WTC11 (cell line): ENCODE data around the gene VWA8. TPM values are rescaled to one million over a fixed set of nuclear protein-coding genes. Genes with fewer than 3 reads are reported as not detected.
"Not testable (repeated sequence)": the region's sequence is repeated elsewhere in the genome, so short reads cannot be mapped to it uniquely, and the experiment has no call there.

Experiments used
- ATAC-seq: fragments of 200-7000 bp; cut with Tn5 transposase; 2 replicates; pipeline ENCODE4 v1.10.0; 2021; ENCODE audit warnings: mild to moderate bottlenecking, moderate library complexity
- CTCF ChIA-PET: fragments of 300-600 bp; sonication (Branson Sonifier 250); formaldehyde crosslinking; loops from one replicate; lab custom pipeline; 2021; ENCODE audit warnings: antibody characterized with exemption; lab: Charles Lee
- POLR2A ChIA-PET: fragments of 350-600 bp; sonication (Branson Sonifier 250); formaldehyde crosslinking; loops from one replicate; lab custom pipeline; 2021; ENCODE audit warnings: antibody characterized with exemption; lab: Charles Lee
- DNase-seq: peaks from one replicate; pipeline ENCODE4 v3.0.0; 2021; ENCODE audit warnings: low spot score
- H3K27ac Mint-ChIP-seq: 2 replicates; pipeline ENCODE4 v1.8.0; 2021; ENCODE audit warnings: mixed read lengths
- H3K27me3 Mint-ChIP-seq: 2 replicates; pipeline ENCODE4 v1.8.0; 2021; ENCODE audit warnings: low read depth, mild to moderate bottlenecking, moderate library complexity, mixed read lengths
- H3K36me3 Mint-ChIP-seq: 2 replicates; pipeline ENCODE4 v1.8.0; 2021; ENCODE audit warnings: mixed read lengths
- H3K4me1 Mint-ChIP-seq: 2 replicates; pipeline ENCODE4 v1.8.0; 2022; ENCODE audit warnings: mixed read lengths
- H3K4me3 Mint-ChIP-seq: 2 replicates; pipeline ENCODE4 v1.8.0; 2021; ENCODE audit warnings: mild to moderate bottlenecking, moderate library complexity, mixed read lengths
- H3K9me3 Mint-ChIP-seq: 2 replicates; pipeline ENCODE4 v1.8.0; 2021; ENCODE audit warnings: mixed read lengths
- AR ChIP-seq: fragments of 250-450 bp; sonication (Bioruptor Pico); IDR thresholded peaks from 2 replicates; pipeline ENCODE4 v1.9.0; 2021; ENCODE audit warnings: mild to moderate bottlenecking
- ATF1 ChIP-seq: sonication (generic); formaldehyde crosslinking; IDR thresholded peaks from 2 replicates; pipeline ENCODE4 v1.8.1; 2023; ENCODE audit warnings: mild to moderate bottlenecking, moderate library complexity, missing genetic modification reagents
- ETV6 ChIP-seq: sonication (generic); formaldehyde crosslinking; IDR thresholded peaks from 2 replicates; pipeline ENCODE4 v1.8.1; 2022; ENCODE audit warnings: mild to moderate bottlenecking, missing genetic modification reagents
- FOXK1 ChIP-seq: sonication (generic); formaldehyde crosslinking; IDR thresholded peaks from 2 replicates; pipeline ENCODE4 v1.8.0; 2022; ENCODE audit warnings: mild to moderate bottlenecking, moderate library complexity, missing genetic modification reagents
- IRF2 ChIP-seq: sonication (generic); formaldehyde crosslinking; IDR thresholded peaks from 2 replicates; pipeline ENCODE4 v1.8.0; 2022; ENCODE audit warnings: low read depth, missing genetic modification reagents, borderline replicate concordance
- NR1H2 ChIP-seq: sonication (generic); formaldehyde crosslinking; IDR thresholded peaks from 2 replicates; pipeline ENCODE4 v1.9.0; 2021; ENCODE audit warnings: mild to moderate bottlenecking, moderate library complexity, missing genetic modification reagents
- OVOL2 ChIP-seq: fragments of 250-450 bp; sonication (Bioruptor Pico); IDR thresholded peaks from 2 replicates; pipeline ENCODE4 v1.9.0; 2021; ENCODE audit warnings: mild to moderate bottlenecking, borderline replicate concordance
- ZNF219 ChIP-seq: sonication (generic); formaldehyde crosslinking; IDR thresholded peaks from 2 replicates; pipeline ENCODE4 v1.8.0; 2023; ENCODE audit warnings: missing genetic modification reagents, mild to moderate bottlenecking, borderline replicate concordance
- ZNF317 ChIP-seq: sonication (generic); formaldehyde crosslinking; IDR thresholded peaks from 2 replicates; pipeline ENCODE4 v1.8.1; 2023; ENCODE audit warnings: low read depth, mild to moderate bottlenecking, moderate library complexity, missing genetic modification reagents, borderline replicate concordance
- ZNF416 ChIP-seq: fragments of 250-450 bp; sonication (Bioruptor Pico); IDR thresholded peaks from 2 replicates; pipeline ENCODE4 v1.9.0; 2021; ENCODE audit warnings: mild to moderate bottlenecking, inconsistent platforms
- total RNA-seq: library from RNA; stranded (reverse); gene quantifications from 3 replicates; pipeline ENCODE4 v1.2.3, GENCODE V29; 2021
- TF ChIP-seq, protein P1 (sequence below): sonication (generic); formaldehyde crosslinking; IDR thresholded peaks from 2 replicates; pipeline ENCODE4 v1.8.0; 2022; ENCODE audit warnings: missing genetic modification reagents
- TF ChIP-seq, protein P2 (sequence below): fragments of 250-450 bp; sonication (Bioruptor Pico); IDR thresholded peaks from 2 replicates; pipeline ENCODE4 v1.8.0; 2021; ENCODE audit warnings: mild to moderate bottlenecking
- TF ChIP-seq, protein P3 (sequence below): sonication (generic); formaldehyde crosslinking; conservative IDR thresholded peaks from 2 replicates; pipeline ENCODE4 v1.8.1; 2023; ENCODE audit warnings: mild to moderate bottlenecking, low read depth, missing genetic modification reagents, moderate library complexity
- TF ChIP-seq, protein P4 (sequence below): sonication (generic); formaldehyde crosslinking; IDR thresholded peaks from 2 replicates; pipeline ENCODE4 v1.8.0; 2022; ENCODE audit warnings: mild to moderate bottlenecking, missing genetic modification reagents

Gene VWA8
- total RNA-seq, 1 experiment from 2014 or later: 19.9 TPM

DNA sequence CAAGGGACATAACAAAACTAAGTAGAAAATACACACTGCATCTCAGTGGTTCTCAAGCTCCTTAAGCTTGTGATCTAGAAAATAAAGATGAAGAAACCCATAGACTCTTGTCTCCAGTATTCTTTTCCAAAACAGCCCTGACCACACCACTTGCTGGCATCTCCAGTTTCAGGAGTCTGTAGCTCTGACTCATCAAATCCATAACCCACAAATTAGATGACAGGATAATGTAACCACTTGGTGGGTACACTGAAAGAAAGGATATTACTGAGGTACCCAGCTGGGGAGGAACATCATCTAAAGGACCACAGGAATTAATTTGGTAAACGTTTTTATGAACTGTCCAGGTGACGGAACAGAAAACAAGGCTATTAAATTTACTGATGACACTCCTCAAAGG lies 214.7 kb downstream of the VWA8 start:
- H3K27ac Mint-ChIP-seq: no peak overlapping the region
- H3K27me3 Mint-ChIP-seq: no peaks in the 10 kb centered on the region
- H3K4me3 Mint-ChIP-seq: no peak overlapping the region
- peaks cover 9% of the 10 kb centered on the region; the same call in 1 of the 2 replicates for H3K9me3 Mint-ChIP-seq
- CTCF ChIA-PET: no interaction called here
- no peaks in the 10 kb centered on the region for H3K4me1 Mint-ChIP-seq
- DNase-seq (no peak), ATAC-seq (no peak)
- POLR2A ChIA-PET: no interaction called here
- H3K36me3 Mint-ChIP-seq: peaks cover 43% of the 10 kb centered on the region
- TF ChIP-seq ATF1 (CRISPR knock-in tag) (no peak), FOXK1 (CRISPR knock-in tag) (no peak), ZNF317 (CRISPR knock-in tag) (no peak), NR1H2 (CRISPR knock-in tag) (no peak), OVOL2 (CRISPR knock-in tag) (no peak), IRF2 (CRISPR knock-in tag) (no peak), ETV6 (CRISPR knock-in tag) (no peak), AR (CRISPR knock-in tag) (no peak), ZNF416 (CRISPR knock-in tag) (no peak), ZNF219 (no peak)
- TF ChIP-seq, protein P1, sequence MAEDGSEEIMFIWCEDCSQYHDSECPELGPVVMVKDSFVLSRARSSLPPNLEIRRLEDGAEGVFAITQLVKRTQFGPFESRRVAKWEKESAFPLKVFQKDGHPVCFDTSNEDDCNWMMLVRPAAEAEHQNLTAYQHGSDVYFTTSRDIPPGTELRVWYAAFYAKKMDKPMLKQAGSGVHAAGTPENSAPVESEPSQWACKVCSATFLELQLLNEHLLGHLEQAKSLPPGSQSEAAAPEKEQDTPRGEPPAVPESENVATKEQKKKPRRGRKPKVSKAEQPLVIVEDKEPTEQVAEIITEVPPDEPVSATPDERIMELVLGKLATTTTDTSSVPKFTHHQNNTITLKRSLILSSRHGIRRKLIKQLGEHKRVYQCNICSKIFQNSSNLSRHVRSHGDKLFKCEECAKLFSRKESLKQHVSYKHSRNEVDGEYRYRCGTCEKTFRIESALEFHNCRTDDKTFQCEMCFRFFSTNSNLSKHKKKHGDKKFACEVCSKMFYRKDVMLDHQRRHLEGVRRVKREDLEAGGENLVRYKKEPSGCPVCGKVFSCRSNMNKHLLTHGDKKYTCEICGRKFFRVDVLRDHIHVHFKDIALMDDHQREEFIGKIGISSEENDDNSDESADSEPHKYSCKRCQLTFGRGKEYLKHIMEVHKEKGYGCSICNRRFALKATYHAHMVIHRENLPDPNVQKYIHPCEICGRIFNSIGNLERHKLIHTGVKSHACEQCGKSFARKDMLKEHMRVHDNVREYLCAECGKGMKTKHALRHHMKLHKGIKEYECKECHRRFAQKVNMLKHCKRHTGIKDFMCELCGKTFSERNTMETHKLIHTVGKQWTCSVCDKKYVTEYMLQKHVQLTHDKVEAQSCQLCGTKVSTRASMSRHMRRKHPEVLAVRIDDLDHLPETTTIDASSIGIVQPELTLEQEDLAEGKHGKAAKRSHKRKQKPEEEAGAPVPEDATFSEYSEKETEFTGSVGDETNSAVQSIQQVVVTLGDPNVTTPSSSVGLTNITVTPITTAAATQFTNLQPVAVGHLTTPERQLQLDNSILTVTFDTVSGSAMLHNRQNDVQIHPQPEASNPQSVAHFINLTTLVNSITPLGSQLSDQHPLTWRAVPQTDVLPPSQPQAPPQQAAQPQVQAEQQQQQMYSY: no peak
- TF ChIP-seq, protein P2, sequence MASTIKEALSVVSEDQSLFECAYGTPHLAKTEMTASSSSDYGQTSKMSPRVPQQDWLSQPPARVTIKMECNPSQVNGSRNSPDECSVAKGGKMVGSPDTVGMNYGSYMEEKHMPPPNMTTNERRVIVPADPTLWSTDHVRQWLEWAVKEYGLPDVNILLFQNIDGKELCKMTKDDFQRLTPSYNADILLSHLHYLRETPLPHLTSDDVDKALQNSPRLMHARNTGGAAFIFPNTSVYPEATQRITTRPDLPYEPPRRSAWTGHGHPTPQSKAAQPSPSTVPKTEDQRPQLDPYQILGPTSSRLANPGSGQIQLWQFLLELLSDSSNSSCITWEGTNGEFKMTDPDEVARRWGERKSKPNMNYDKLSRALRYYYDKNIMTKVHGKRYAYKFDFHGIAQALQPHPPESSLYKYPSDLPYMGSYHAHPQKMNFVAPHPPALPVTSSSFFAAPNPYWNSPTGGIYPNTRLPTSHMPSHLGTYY: no peak
- TF ChIP-seq, protein P3, sequence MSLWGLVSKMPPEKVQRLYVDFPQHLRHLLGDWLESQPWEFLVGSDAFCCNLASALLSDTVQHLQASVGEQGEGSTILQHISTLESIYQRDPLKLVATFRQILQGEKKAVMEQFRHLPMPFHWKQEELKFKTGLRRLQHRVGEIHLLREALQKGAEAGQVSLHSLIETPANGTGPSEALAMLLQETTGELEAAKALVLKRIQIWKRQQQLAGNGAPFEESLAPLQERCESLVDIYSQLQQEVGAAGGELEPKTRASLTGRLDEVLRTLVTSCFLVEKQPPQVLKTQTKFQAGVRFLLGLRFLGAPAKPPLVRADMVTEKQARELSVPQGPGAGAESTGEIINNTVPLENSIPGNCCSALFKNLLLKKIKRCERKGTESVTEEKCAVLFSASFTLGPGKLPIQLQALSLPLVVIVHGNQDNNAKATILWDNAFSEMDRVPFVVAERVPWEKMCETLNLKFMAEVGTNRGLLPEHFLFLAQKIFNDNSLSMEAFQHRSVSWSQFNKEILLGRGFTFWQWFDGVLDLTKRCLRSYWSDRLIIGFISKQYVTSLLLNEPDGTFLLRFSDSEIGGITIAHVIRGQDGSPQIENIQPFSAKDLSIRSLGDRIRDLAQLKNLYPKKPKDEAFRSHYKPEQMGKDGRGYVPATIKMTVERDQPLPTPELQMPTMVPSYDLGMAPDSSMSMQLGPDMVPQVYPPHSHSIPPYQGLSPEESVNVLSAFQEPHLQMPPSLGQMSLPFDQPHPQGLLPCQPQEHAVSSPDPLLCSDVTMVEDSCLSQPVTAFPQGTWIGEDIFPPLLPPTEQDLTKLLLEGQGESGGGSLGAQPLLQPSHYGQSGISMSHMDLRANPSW: no peak
- TF ChIP-seq, protein P4, sequence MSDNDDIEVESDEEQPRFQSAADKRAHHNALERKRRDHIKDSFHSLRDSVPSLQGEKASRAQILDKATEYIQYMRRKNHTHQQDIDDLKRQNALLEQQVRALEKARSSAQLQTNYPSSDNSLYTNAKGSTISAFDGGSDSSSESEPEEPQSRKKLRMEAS (CRISPR knock-in tag): no peak

GRCh38 chr13:41745496-41745895 lies 215.4 kb downstream of the VWA8 start:
- H3K9me3 Mint-ChIP-seq, ATAC-seq, H3K4me3 Mint-ChIP-seq, H3K27me3 Mint-ChIP-seq, DNase-seq, H3K4me1 Mint-ChIP-seq, H3K27ac Mint-ChIP-seq, CTCF ChIA-PET: not testable (repeated sequence)
- POLR2A ChIA-PET: interaction anchor here (0.6 kb wide), 1 partner anchor 165 kb away, joined by 3 read pairs; no protein-coding TSS in a partner anchor
- peaks cover 42% of the 10 kb centered on the region for H3K36me3 Mint-ChIP-seq
